DLD1 (cell line): ENCODE data around the gene ATOH8.

Source experiments
- in situ Hi-C: cut with HindIII; loops from 2 replicates; pipeline ENCODE4 v1.10.0; 2017; ENCODE audit warnings: low sequenced_read_pairs

Gene ATOH8

GRCh38 chr2:85769236-85769982, 15.6 kb downstream of the ATOH8 start:
- in situ Hi-C loops, result no loop called here

GRCh38 chr2:85769983-85770362, 16.2 kb downstream of the ATOH8 start:
- in situ Hi-C loops, result no loop called here

- in situ Hi-C loops, result no loop called here
Observed at GRCh38 chr2:85770369-85770768, 16.6 kb downstream of the ATOH8 start.

- in situ Hi-C loops, result no loop called here
Observed at GRCh38 chr2:85770786-85771409, 17.1 kb downstream of the ATOH8 start.

- in situ Hi-C loops, result no loop called here
Observed at GRCh38 chr2:85771486-85771885, 17.7 kb downstream of the ATOH8 start.

- in situ Hi-C loops, result no loop called here
Observed at GRCh38 chr2:85772019-85772745, 18.4 kb downstream of the ATOH8 start.

GRCh38 chr2:85772841-85773491, 19.2 kb downstream of the ATOH8 start:
- in situ Hi-C loops, result no loop called here

GRCh38 chr2:85773692-85774091, 19.9 kb downstream of the ATOH8 start:
- in situ Hi-C loops, result no loop called here

GRCh38 chr2:85774126-85774978, 20.6 kb downstream of the ATOH8 start:
- in situ Hi-C loops, result no loop called here

- in situ Hi-C loops, result no loop called here
Observed at GRCh38 chr2:85775406-85776381, 21.9 kb downstream of the ATOH8 start.

GRCh38 chr2:85776672-85777071, 22.9 kb downstream of the ATOH8 start:
- in situ Hi-C loops, result no loop called here

GRCh38 chr2:85777441-85777861, 23.7 kb downstream of the ATOH8 start:
- in situ Hi-C loops, result no loop called here

- in situ Hi-C loops, result no loop called here
Observed at GRCh38 chr2:85778646-85779379, 25.0 kb downstream of the ATOH8 start.

GRCh38 chr2:85779641-85780315, 26.0 kb downstream of the ATOH8 start:
- in situ Hi-C loops, result no loop called here

- in situ Hi-C loops, result no loop called here
Observed at GRCh38 chr2:85780316-85781012, 26.7 kb downstream of the ATOH8 start.

GRCh38 chr2:85781013-85781332, 27.2 kb downstream of the ATOH8 start:
- in situ Hi-C loops, result no loop called here

- in situ Hi-C loops, result no loop called here
Observed at GRCh38 chr2:85783796-85784195, 30.0 kb downstream of the ATOH8 start.
